ENCODE measurements around the gene ZNF808.

DNA sequence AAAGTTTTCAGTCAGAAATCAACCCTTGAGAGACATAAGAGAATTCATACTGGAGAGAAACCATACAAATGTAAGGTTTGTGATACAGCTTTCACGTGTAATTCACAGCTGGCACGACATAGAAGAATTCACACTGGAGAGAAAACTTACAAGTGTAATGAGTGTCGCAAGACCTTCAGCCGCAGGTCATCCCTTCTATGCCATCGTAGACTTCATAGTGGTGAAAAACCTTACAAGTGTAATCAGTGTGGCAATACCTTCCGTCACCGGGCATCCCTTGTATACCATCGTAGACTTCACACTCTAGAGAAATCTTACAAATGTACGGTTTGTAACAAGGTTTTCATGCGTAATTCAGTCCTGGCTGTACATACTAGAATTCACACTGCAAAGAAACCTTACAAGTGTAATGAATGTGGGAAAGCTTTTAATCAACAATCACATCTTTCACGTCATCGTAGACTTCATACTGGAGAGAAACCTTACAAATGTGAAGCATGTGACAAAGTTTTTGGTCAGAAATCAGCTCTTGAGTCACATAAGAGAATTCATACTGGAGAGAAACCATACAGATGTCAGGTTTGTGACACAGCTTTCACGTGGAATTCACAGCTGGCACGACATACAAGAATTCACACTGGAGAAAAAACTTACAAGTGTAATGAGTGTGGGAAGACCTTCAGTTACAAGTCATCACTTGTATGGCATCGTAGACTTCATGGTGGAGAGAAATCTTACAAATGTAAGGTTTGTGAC is 26.9 kb downstream of the ZNF808 start:
- TF ChIP-seq POLR2A (IDR thresholded peaks at IDR 0.05), result no peak
- no peak for TF ChIP-seq POLR2AphosphoS5 (IDR thresholded peaks at IDR 0.05)
- TF ChIP-seq, protein P1, sequence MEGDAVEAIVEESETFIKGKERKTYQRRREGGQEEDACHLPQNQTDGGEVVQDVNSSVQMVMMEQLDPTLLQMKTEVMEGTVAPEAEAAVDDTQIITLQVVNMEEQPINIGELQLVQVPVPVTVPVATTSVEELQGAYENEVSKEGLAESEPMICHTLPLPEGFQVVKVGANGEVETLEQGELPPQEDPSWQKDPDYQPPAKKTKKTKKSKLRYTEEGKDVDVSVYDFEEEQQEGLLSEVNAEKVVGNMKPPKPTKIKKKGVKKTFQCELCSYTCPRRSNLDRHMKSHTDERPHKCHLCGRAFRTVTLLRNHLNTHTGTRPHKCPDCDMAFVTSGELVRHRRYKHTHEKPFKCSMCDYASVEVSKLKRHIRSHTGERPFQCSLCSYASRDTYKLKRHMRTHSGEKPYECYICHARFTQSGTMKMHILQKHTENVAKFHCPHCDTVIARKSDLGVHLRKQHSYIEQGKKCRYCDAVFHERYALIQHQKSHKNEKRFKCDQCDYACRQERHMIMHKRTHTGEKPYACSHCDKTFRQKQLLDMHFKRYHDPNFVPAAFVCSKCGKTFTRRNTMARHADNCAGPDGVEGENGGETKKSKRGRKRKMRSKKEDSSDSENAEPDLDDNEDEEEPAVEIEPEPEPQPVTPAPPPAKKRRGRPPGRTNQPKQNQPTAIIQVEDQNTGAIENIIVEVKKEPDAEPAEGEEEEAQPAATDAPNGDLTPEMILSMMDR (IDR thresholded peaks at IDR 0.05), result no peak

Data from prostate gland (tissue), 2 donors.